Spinal cord (tissue), 10 donors: ENCODE data around the gene DGKH. TPM values are rescaled to one million over a fixed set of nuclear protein-coding genes. Genes with fewer than 3 reads are reported as not detected.

Experiments used
- DNase-seq, 6 donors: peaks; one replicate each; pipeline versions ENCODE4 v3.0.0 to v3.0.0-alpha.2; 2013 to 2015; ENCODE audit warnings: low spot score in 6 of 6, low read depth in 4 of 6
- H3K27ac ChIP-seq: one replicate; pipeline ENCODE4 v1.5.1; 2013; ENCODE audit warnings: low read depth, low read length, control low read depth
- H3K27me3 ChIP-seq: one replicate; pipeline ENCODE4 v1.6.1; 2013; ENCODE audit warnings: low read length; ENCODE audit not compliant: control insufficient read depth, insufficient read depth
- H3K36me3 ChIP-seq: one replicate; pipeline ENCODE4 v1.6.1; 2013; ENCODE audit warnings: low read length; ENCODE audit not compliant: control insufficient read depth, insufficient read depth
- H3K4me1 ChIP-seq: one replicate; pipeline ENCODE4 v1.6.1; 2013; ENCODE audit warnings: low read length; ENCODE audit not compliant: control insufficient read depth, insufficient read depth
- H3K4me3 ChIP-seq: one replicate; pipeline ENCODE4 v1.5.1; 2013; ENCODE audit warnings: low read depth, low read length, control low read depth
- H3K9me3 ChIP-seq: one replicate; pipeline ENCODE4 v1.6.1; 2013; ENCODE audit warnings: low read length; ENCODE audit not compliant: control insufficient read depth, insufficient read depth
- WGBS: methylation state at CpG from one replicate; pipeline ENCODE4 v1.1.5; 2013; ENCODE audit warnings: missing lambda C conversion rate; ENCODE audit not compliant: insufficient coverage; 5-methylcytosine and 5-hydroxymethylcytosine counted together
- polyA plus RNA-seq, 2 donors: library from polyadenylated mRNA; unstranded; fragments of 120-200 nt; gene quantifications; one replicate each; pipeline ENCODE4 v1.2.1, GENCODE V29; 2013; ENCODE audit not compliant: insufficient read length in 2 of 2
- total RNA-seq, 2 donors: library from RNA; depleted of rRNA in 1 of 2; stranded (reverse); fragments of 120-200 nt in 1 of 2; fragments of >200 nt in 1 of 2; gene quantifications; one replicate each; pipeline versions ENCODE4 v1.2.3 to v1.2.4, GENCODE V29; 2013 to 2014
- donor health status: healthy.

DGKH gene
- total and polyA plus RNA-seq, 4 donors, result 3.8 to 49.5 (median 6.3) TPM

- no peak for DNase-seq
- H3K36me3 ChIP-seq, result no peaks in the 10 kb centered on the region
- H3K4me1 ChIP-seq, result peaks cover 21% of the 10 kb centered on the region
- WGBS, result under 1% methylated on average over 48 of the region's 49 CpGs
- no peaks in the 10 kb centered on the region for H3K27me3 ChIP-seq
- H3K4me3 ChIP-seq, result peak overlapping the region; percentile 59
- peaks cover 3% of the 10 kb centered on the region for H3K9me3 ChIP-seq
- H3K27ac ChIP-seq, result no peak overlapping the region
Measured at GRCh38 chr13:42040730-42041010, 7.8 kb upstream of the DGKH start.

GRCh38 chr13:42041011-42041683 is 7.3 kb upstream of the DGKH start:
- Histone ChIP-seq H3K4me3 (peak overlapping the region; percentile 59), H3K4me1 (peaks cover 21% of the 10 kb centered on the region), H3K27me3 (peaks cover under 1% of the 10 kb centered on the region), H3K36me3 (no peaks in the 10 kb centered on the region), H3K27ac (peak overlapping the region; percentile 58), H3K9me3 (peaks cover 2% of the 10 kb centered on the region)
- DNase-seq, result peak in 3 of 6 donors; percentile 7 to 68 (median 60)
- under 1% methylated on average over 53 of the region's 58 CpGs for WGBS

- Histone ChIP-seq H3K27me3 (peaks cover 4% of the 10 kb centered on the region), H3K9me3 (no peaks in the 10 kb centered on the region), H3K4me3 (peak overlapping the region; percentile 59), H3K27ac (peak overlapping the region; percentile 58), H3K36me3 (no peaks in the 10 kb centered on the region), H3K4me1 (peaks cover 21% of the 10 kb centered on the region)
- under 1% methylated on average over 16 of the region's 16 CpGs for WGBS
- DNase-seq, result peak in 2 of 6 donors; percentile 25 to 73
Measured at GRCh38 chr13:42041684-42042035, 6.8 kb upstream of the DGKH start.

GRCh38 chr13:42043676-42044075 is 4.8 kb upstream of the DGKH start:
- Histone ChIP-seq H3K9me3 (no peaks in the 10 kb centered on the region), H3K4me1 (peaks cover 32% of the 10 kb centered on the region), H3K27ac (no peak overlapping the region), H3K27me3 (peaks cover 4% of the 10 kb centered on the region), H3K4me3 (no peak overlapping the region), H3K36me3 (no peaks in the 10 kb centered on the region)
- whole genome bisulfite sequencing, result no CpG with 5 or more reads among the region's 5 CpGs
- DNase-seq, result no peak

- Histone ChIP-seq H3K4me3 (no peak overlapping the region), H3K27ac (no peak overlapping the region), H3K27me3 (peaks cover 4% of the 10 kb centered on the region), H3K4me1 (peaks cover 22% of the 10 kb centered on the region), H3K36me3 (no peaks in the 10 kb centered on the region), H3K9me3 (no peaks in the 10 kb centered on the region)
- 90% methylated on average over 2 of the region's 4 CpGs for WGBS
- DNase-seq, result no peak
Measured at GRCh38 chr13:42046448-42046847, 2.0 kb upstream of the DGKH start.

GRCh38 chr13:42047561-42048341 is 697 bp upstream of the DGKH start:
- Histone ChIP-seq H3K4me1 (peaks cover 16% of the 10 kb centered on the region), H3K27ac (peak overlapping the region; percentile 73), H3K27me3 (peaks cover 4% of the 10 kb centered on the region), H3K36me3 (no peaks in the 10 kb centered on the region), H3K9me3 (no peaks in the 10 kb centered on the region), H3K4me3 (peak overlapping the region; percentile 66)
- WGBS, result 1% methylated on average over 48 of the region's 50 CpGs
- peak in 3 of 6 donors; percentile 22 to 69 (median 64) for DNase-seq

- H3K4me3 ChIP-seq, result peak overlapping the region; percentile 70
- WGBS, result under 1% methylated on average over 70 of the region's 91 CpGs
- peaks cover 4% of the 10 kb centered on the region for H3K27me3 ChIP-seq
- H3K27ac ChIP-seq, result peak overlapping the region; percentile 73
- H3K9me3 ChIP-seq, result no peaks in the 10 kb centered on the region
- DNase-seq, result peak in 4 of 6 donors; percentile 26 to 80 (median 64)
- no peaks in the 10 kb centered on the region for H3K36me3 ChIP-seq
- H3K4me1 ChIP-seq, result peaks cover 16% of the 10 kb centered on the region
Measured at GRCh38 chr13:42048684-42049453, 421 bp downstream of the DGKH start.

GRCh38 chr13:42049454-42049813 is 986 bp downstream of the DGKH start:
- peak overlapping the region; percentile 73 for H3K27ac ChIP-seq
- H3K27me3 ChIP-seq, result peaks cover 4% of the 10 kb centered on the region
- peak overlapping the region; percentile 70 for H3K4me3 ChIP-seq
- no peaks in the 10 kb centered on the region for H3K9me3 ChIP-seq
- peaks cover 16% of the 10 kb centered on the region for H3K4me1 ChIP-seq
- DNase-seq, result no peak
- no peaks in the 10 kb centered on the region for H3K36me3 ChIP-seq
- WGBS, result 4% methylated on average over 10 of the region's 11 CpGs

- Histone ChIP-seq H3K27ac (no peak overlapping the region), H3K4me3 (no peak overlapping the region), H3K36me3 (no peaks in the 10 kb centered on the region), H3K4me1 (no peaks in the 10 kb centered on the region), H3K27me3 (no peaks in the 10 kb centered on the region), H3K9me3 (no peaks in the 10 kb centered on the region)
- DNase-seq, result no peak
- WGBS, result 100% methylated on average over 2 of the region's 5 CpGs
Measured at GRCh38 chr13:42054798-42055499, 6.5 kb downstream of the DGKH start.
